Measurements from ENCODE around the gene ZFR.

The ZFR gene

GRCh38 chr5:32428426-32428825 lies 16.1 kb downstream of the ZFR start:
- Histone ChIP-seq H3K27me3 (ENCODE audit: insufficient read depth, low read length, poor library complexity) (no peaks in the 10 kb centered on the region), H3K4me2 (ENCODE audit: insufficient read depth, low read length) (no peak overlapping the region), H3K27ac (ENCODE audit: low read length) (no peak overlapping the region), H3K4me1 (ENCODE audit: insufficient read depth, low read length) (no peaks in the 10 kb centered on the region), H3K4me3 (ENCODE audit: low read depth in 1 of 2, low read length in 2 of 2) (no peak overlapping the region), H3K9me3 (ENCODE audit: insufficient read depth, low read length, severe bottlenecking) (peaks cover 21% of the 10 kb centered on the region), H3K9ac (ENCODE audit: low read depth, low read length) (no peak overlapping the region), H2AFZ (ENCODE audit: low read depth, low read length) (no peak overlapping the region), H4K20me1 (ENCODE audit: insufficient read depth, low read length) (peaks cover 54% of the 10 kb centered on the region), H3K36me3 (ENCODE audit: insufficient read depth, low read length) (peaks cover 52% of the 10 kb centered on the region), H3K79me2 (ENCODE audit: insufficient read depth, low read length) (peaks cover 99% of the 10 kb centered on the region)
- TF ChIP-seq EZH2 (IDR thresholded peaks at IDR 0.05; ENCODE audit: borderline replicate concordance, low read depth, low read length, severe bottlenecking): no peak
- TF ChIP-seq, protein P1, sequence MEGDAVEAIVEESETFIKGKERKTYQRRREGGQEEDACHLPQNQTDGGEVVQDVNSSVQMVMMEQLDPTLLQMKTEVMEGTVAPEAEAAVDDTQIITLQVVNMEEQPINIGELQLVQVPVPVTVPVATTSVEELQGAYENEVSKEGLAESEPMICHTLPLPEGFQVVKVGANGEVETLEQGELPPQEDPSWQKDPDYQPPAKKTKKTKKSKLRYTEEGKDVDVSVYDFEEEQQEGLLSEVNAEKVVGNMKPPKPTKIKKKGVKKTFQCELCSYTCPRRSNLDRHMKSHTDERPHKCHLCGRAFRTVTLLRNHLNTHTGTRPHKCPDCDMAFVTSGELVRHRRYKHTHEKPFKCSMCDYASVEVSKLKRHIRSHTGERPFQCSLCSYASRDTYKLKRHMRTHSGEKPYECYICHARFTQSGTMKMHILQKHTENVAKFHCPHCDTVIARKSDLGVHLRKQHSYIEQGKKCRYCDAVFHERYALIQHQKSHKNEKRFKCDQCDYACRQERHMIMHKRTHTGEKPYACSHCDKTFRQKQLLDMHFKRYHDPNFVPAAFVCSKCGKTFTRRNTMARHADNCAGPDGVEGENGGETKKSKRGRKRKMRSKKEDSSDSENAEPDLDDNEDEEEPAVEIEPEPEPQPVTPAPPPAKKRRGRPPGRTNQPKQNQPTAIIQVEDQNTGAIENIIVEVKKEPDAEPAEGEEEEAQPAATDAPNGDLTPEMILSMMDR (IDR thresholded peaks at IDR 0.05; ENCODE audit: borderline replicate concordance, extremely low read depth, low read length, poor library complexity, severe bottlenecking): no peak
- ATAC-seq (ENCODE audit: insufficient read depth, low read depth) (no peak), DNase-seq (no peak)

DNA sequence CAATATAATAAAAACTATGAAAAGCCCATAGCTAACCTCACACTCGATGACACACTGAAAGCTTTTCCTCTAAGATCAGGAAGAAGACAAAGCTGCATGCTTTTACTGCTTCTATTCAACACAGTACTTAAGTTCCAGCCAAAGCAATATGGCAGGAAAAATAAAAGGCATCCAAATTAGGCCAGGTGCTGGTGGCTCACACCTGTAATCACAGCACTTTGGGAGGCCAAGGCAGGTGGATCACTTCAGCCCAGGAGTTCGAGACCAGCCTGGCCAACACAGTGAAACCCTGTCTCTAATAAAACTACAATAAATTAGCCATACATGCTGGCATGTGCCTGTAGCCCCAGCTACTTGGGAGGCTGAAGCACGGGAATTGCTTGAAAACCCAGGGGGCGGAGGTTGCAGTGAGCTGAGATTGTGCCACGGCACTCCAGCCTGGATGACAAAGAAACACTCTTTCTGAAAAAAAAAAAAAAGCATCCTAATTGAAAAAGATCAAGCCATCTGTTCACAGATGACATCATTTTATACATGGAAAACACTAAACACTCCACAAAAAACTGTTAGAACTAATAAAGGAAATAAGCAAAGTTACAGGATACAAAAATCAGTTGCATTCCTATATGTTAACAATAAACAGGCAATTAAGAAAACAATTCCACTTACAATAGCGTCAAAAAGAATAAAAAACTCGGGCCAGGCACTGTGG lies 17.9 kb downstream of the ZFR start:
- Histone ChIP-seq H3K36me3 (ENCODE audit: insufficient read depth, low read length) (peaks cover 54% of the 10 kb centered on the region), H4K20me1 (ENCODE audit: insufficient read depth, low read length) (peaks cover 54% of the 10 kb centered on the region), H3K4me1 (ENCODE audit: insufficient read depth, low read length) (no peaks in the 10 kb centered on the region), H3K4me2 (ENCODE audit: insufficient read depth, low read length) (no peak overlapping the region), H3K9ac (ENCODE audit: low read depth, low read length) (no peak overlapping the region), H3K9me3 (ENCODE audit: insufficient read depth, low read length, severe bottlenecking) (peaks cover 21% of the 10 kb centered on the region), H3K79me2 (ENCODE audit: insufficient read depth, low read length) (peaks cover 99% of the 10 kb centered on the region), H3K4me3 (ENCODE audit: low read depth in 1 of 2, low read length in 2 of 2) (no peak overlapping the region), H2AFZ (ENCODE audit: low read depth, low read length) (no peak overlapping the region), H3K27ac (ENCODE audit: low read length) (no peak overlapping the region), H3K27me3 (ENCODE audit: insufficient read depth, low read length, poor library complexity) (no peaks in the 10 kb centered on the region)
- ATAC-seq (ENCODE audit: insufficient read depth, low read depth): no peak
- DNase-seq: no peak
- TF ChIP-seq EZH2 (IDR thresholded peaks at IDR 0.05; ENCODE audit: borderline replicate concordance, low read depth, low read length, severe bottlenecking): no peak
- TF ChIP-seq, protein P1 (IDR thresholded peaks at IDR 0.05; ENCODE audit: borderline replicate concordance, extremely low read depth, low read length, poor library complexity, severe bottlenecking): no peak

DNA sequence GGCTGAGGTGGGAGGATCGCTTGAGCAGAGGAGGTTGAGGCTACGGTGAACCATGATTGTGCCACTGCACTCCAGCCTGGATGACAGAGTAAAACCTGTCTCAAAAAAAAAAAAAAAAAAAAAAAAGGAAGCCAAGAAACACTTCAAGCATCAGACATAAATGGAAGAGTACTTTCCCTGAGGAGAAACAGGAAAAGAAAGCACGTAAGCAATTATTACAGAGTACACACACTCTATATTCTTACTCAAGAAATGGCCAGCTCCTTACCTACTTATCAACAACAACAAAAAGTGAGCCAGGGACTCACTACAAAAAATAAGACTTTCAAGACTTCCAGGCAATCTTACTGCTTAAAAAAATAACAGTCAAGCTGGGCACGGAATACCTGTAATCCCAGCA lies 21.8 kb downstream of the ZFR start:
- Histone ChIP-seq H3K4me3 (ENCODE audit: low read depth in 1 of 2, low read length in 2 of 2) (no peak overlapping the region), H3K79me2 (ENCODE audit: insufficient read depth, low read length) (peaks cover 96% of the 10 kb centered on the region), H3K36me3 (ENCODE audit: insufficient read depth, low read length) (peaks cover 53% of the 10 kb centered on the region), H2AFZ (ENCODE audit: low read depth, low read length) (no peak overlapping the region), H3K4me2 (ENCODE audit: insufficient read depth, low read length) (no peak overlapping the region), H4K20me1 (ENCODE audit: insufficient read depth, low read length) (peaks cover 56% of the 10 kb centered on the region), H3K4me1 (ENCODE audit: insufficient read depth, low read length) (no peaks in the 10 kb centered on the region), H3K27ac (ENCODE audit: low read length) (no peak overlapping the region), H3K9me3 (ENCODE audit: insufficient read depth, low read length, severe bottlenecking) (peaks cover 14% of the 10 kb centered on the region), H3K27me3 (ENCODE audit: insufficient read depth, low read length, poor library complexity) (no peaks in the 10 kb centered on the region), H3K9ac (ENCODE audit: low read depth, low read length) (no peak overlapping the region)
- ATAC-seq (ENCODE audit: insufficient read depth, low read depth): no peak
- no peak for DNase-seq
- no peak for TF ChIP-seq EZH2 (IDR thresholded peaks at IDR 0.05; ENCODE audit: borderline replicate concordance, low read depth, low read length, severe bottlenecking)
- TF ChIP-seq, protein P1 (IDR thresholded peaks at IDR 0.05; ENCODE audit: borderline replicate concordance, extremely low read depth, low read length, poor library complexity, severe bottlenecking): no peak
